HG03457 (cell line): ENCODE results near the gene CYB561A3.

ENCODE experiments used
- ATAC-seq: cut with Tn5 transposase; IDR thresholded peaks from one replicate; pipeline ENCODE4 v1.9.1; 2021; ENCODE audit warnings: moderate number of reproducible peaks; ENCODE audit not compliant: unreplicated experiment

CYB561A3 gene

GRCh38 chr11:61345954-61346843 is 15.5 kb downstream of the CYB561A3 start:
- ATAC-seq: no peak

- ATAC-seq: no peak
These were observed 16.5 kb downstream of the CYB561A3 start for GRCh38 chr11:61345170-61345610.

- no peak for ATAC-seq
These were observed 17.6 kb downstream of the CYB561A3 start for GRCh38 chr11:61343792-61344745.

GRCh38 chr11:61342207-61342803 is 19.4 kb downstream of the CYB561A3 start:
- ATAC-seq: no peak

- no peak for ATAC-seq
These were observed 20.0 kb downstream of the CYB561A3 start for GRCh38 chr11:61341706-61342105.

GRCh38 chr11:61340979-61341378 is 20.7 kb downstream of the CYB561A3 start:
- no peak for ATAC-seq

GRCh38 chr11:61339490-61339878 is 22.2 kb downstream of the CYB561A3 start:
- ATAC-seq: no peak

GRCh38 chr11:61338783-61339489 is 22.7 kb downstream of the CYB561A3 start:
- no peak for ATAC-seq

- no peak for ATAC-seq
These were observed 23.8 kb downstream of the CYB561A3 start for GRCh38 chr11:61337706-61338470.

- no peak for ATAC-seq
These were observed 25.3 kb downstream of the CYB561A3 start for GRCh38 chr11:61336171-61336935.

GRCh38 chr11:61335355-61335710 is 26.3 kb downstream of the CYB561A3 start:
- ATAC-seq: no peak

- no peak for ATAC-seq
These were observed 27.0 kb downstream of the CYB561A3 start for GRCh38 chr11:61334434-61335354.

- ATAC-seq: no peak
These were observed 27.9 kb downstream of the CYB561A3 start for GRCh38 chr11:61333550-61334433.

GRCh38 chr11:61332797-61333549 is 28.7 kb downstream of the CYB561A3 start, which contains the start of the genes DDB1 and TKFC:
TSS of gene DDB1 (minus strand) at chr11:61333105. CDS start at chr11:61332968, 137 bp downstream.
TSS of gene TKFC (plus strand) at chr11:61333228. CDS start at chr11:61334729, 1,501 bp downstream.
- ATAC-seq: peak; percentile 68

GRCh38 chr11:61332281-61332796 is 29.3 kb downstream of the CYB561A3 start:
- no peak for ATAC-seq

- no peak for ATAC-seq
These were observed 30.0 kb downstream of the CYB561A3 start for GRCh38 chr11:61331651-61332050.
